H9 (cell line): ENCODE data around the gene ITGB8. TPM values are rescaled to one million over a fixed set of nuclear protein-coding genes. Genes with fewer than 3 reads are reported as not detected.

Experiments used
- DNase-seq: peaks from one replicate; pipeline ENCODE4 v3.0.0-alpha.2; 2017
- H2AFZ ChIP-seq: one replicate; pipeline ENCODE4 v1.6.1; 2013; ENCODE audit warnings: mild to moderate bottlenecking, low read length, control low read depth, moderate library complexity
- H2AK5ac ChIP-seq: 2 replicates; pipeline ENCODE4 v1.6.1; 2013; ENCODE audit warnings: low read length, control low read depth, mixed read lengths; ENCODE audit not compliant: insufficient read length
- H2BK120ac ChIP-seq: one replicate; pipeline ENCODE4 v1.6.1; 2013; ENCODE audit warnings: low read depth, mild to moderate bottlenecking, low read length, control low read depth, inconsistent platforms; ENCODE audit not compliant: poor library complexity, severe bottlenecking
- H2BK12ac ChIP-seq: 2 replicates; pipeline ENCODE4 v1.6.1; 2013; ENCODE audit warnings: low read length, control low read depth, mixed read lengths, low read depth; ENCODE audit not compliant: insufficient read length
- H2BK15ac ChIP-seq: 2 replicates; pipeline ENCODE4 v1.6.1; 2013; ENCODE audit warnings: low read depth, low read length, control low read depth
- H2BK20ac ChIP-seq: one replicate; pipeline ENCODE4 v1.6.1; 2013; ENCODE audit warnings: low read depth, mild to moderate bottlenecking, low read length, control low read depth, inconsistent platforms; ENCODE audit not compliant: poor library complexity, severe bottlenecking
- H2BK5ac ChIP-seq: 2 replicates; pipeline ENCODE4 v1.6.1; 2013; ENCODE audit warnings: low read length, control low read depth, mixed read lengths; ENCODE audit not compliant: insufficient read length
- H3K14ac ChIP-seq: 2 replicates; pipeline ENCODE4 v1.6.1; 2013; ENCODE audit warnings: low read length, control low read depth; ENCODE audit not compliant: insufficient read depth
- H3K18ac ChIP-seq: 2 replicates; pipeline ENCODE4 v1.6.1; 2013; ENCODE audit warnings: low read depth, mild to moderate bottlenecking, mixed read lengths, low read length, control low read depth; ENCODE audit not compliant: insufficient read length
- H3K23ac ChIP-seq: 2 replicates; pipeline ENCODE4 v1.6.1; 2013; ENCODE audit warnings: low read length, control low read depth, mixed read lengths, low read depth; ENCODE audit not compliant: insufficient read length
- H3K23me2 ChIP-seq: 2 replicates; pipeline ENCODE4 v1.6.1; 2013; ENCODE audit warnings: low read depth, mild to moderate bottlenecking, mixed read lengths, low read length, control low read depth; ENCODE audit not compliant: insufficient read length, poor library complexity, severe bottlenecking
- H3K27ac ChIP-seq: 2 replicates; pipeline ENCODE4 v1.5.1; 2013; ENCODE audit warnings: low read length, control low read depth, mixed read lengths, low read depth; ENCODE audit not compliant: insufficient read length
- H3K27me3 ChIP-seq: 2 replicates; pipeline ENCODE4 v1.6.1; 2013; ENCODE audit warnings: low read length, control low read depth, inconsistent platforms; ENCODE audit not compliant: insufficient read depth
- H3K4ac ChIP-seq: 2 replicates; pipeline ENCODE4 v1.6.1; 2013; ENCODE audit warnings: low read depth, mild to moderate bottlenecking, control low read depth, inconsistent platforms, low read length, moderate library complexity
- H3K4me1 ChIP-seq: 2 replicates; pipeline ENCODE4 v1.6.1; 2013; ENCODE audit warnings: low read length, control low read depth, inconsistent platforms; ENCODE audit not compliant: insufficient read depth
- H3K4me2 ChIP-seq: 2 replicates; pipeline ENCODE4 v1.6.1; 2013; ENCODE audit warnings: low read length, control low read depth, mixed read lengths; ENCODE audit not compliant: insufficient read length, insufficient read depth
- H3K56ac ChIP-seq: 2 replicates; pipeline ENCODE4 v1.6.1; 2013; ENCODE audit warnings: low read depth, mild to moderate bottlenecking, mixed read lengths, low read length, control low read depth; ENCODE audit not compliant: insufficient read length
- H3K79me1 ChIP-seq: 2 replicates; pipeline ENCODE4 v1.6.1; 2013; ENCODE audit warnings: low read depth, mild to moderate bottlenecking, moderate library complexity, low read length, control low read depth, inconsistent platforms; ENCODE audit not compliant: insufficient read depth, poor library complexity, severe bottlenecking
- H3K79me2 ChIP-seq: 2 replicates; pipeline ENCODE4 v1.6.1; 2013; ENCODE audit warnings: low read length, control low read depth, inconsistent platforms; ENCODE audit not compliant: insufficient read depth
- H3K9ac ChIP-seq: 2 replicates; pipeline ENCODE4 v1.6.1; 2013; ENCODE audit warnings: low read length, control low read depth, mixed read lengths; ENCODE audit not compliant: insufficient read length; ENCODE audit errors: extremely low read depth
- H3K9me3 ChIP-seq: one replicate; pipeline ENCODE4 v1.6.1; 2013; ENCODE audit warnings: low read depth, low read length, inconsistent platforms; ENCODE audit not compliant: control insufficient read depth
- H3T11ph ChIP-seq: one replicate; pipeline ENCODE4 v1.6.1; 2013; ENCODE audit warnings: mild to moderate bottlenecking, low read length, control low read depth, inconsistent platforms
- H4K20me1 ChIP-seq: one replicate; pipeline ENCODE4 v1.6.1; 2013; ENCODE audit not compliant: control insufficient read depth, insufficient read length, insufficient read depth
- H4K5ac ChIP-seq: 2 replicates; pipeline ENCODE4 v1.6.1; 2013; ENCODE audit warnings: low read depth, mild to moderate bottlenecking, mixed read lengths, low read length, control low read depth; ENCODE audit not compliant: insufficient read length
- H4K8ac ChIP-seq: replicated peaks from 2 replicates; pipeline ENCODE4 v1.6.1; 2013; ENCODE audit warnings: low read length, control low read depth, mixed read lengths, low read depth; ENCODE audit not compliant: insufficient read length
- H4K91ac ChIP-seq: 2 replicates; pipeline ENCODE4 v1.6.1; 2013; ENCODE audit warnings: low read depth, mild to moderate bottlenecking, moderate library complexity, mixed read lengths, low read length, control low read depth; ENCODE audit not compliant: insufficient read length
- H3K27ac Mint-ChIP-seq, 3 experiments: 2 replicates in 2 of 3; 3 replicates in 1 of 3; pipeline ENCODE4 v1.8.0; 2020 to 2021; ENCODE audit warnings: mixed read lengths in 3 of 3, mild to moderate bottlenecking in 1 of 3, moderate library complexity in 1 of 3
- H3K27me3 Mint-ChIP-seq: 2 replicates; pipeline ENCODE4 v1.8.0; 2021; ENCODE audit warnings: low read depth, mild to moderate bottlenecking, moderate library complexity, mixed read lengths
- H3K36me3 Mint-ChIP-seq, 3 experiments: 2 replicates in 2 of 3; 3 replicates in 1 of 3; pipeline ENCODE4 v1.8.0; 2020 to 2021; ENCODE audit warnings: low read depth in 3 of 3, mixed read lengths in 3 of 3; ENCODE audit not compliant: insufficient read depth in 1 of 3
- H3K4me1 Mint-ChIP-seq, 2 experiments: 2 replicates each; pipeline ENCODE4 v1.8.0; 2020; ENCODE audit warnings: mixed read lengths in 2 of 2
- H3K4me3 Mint-ChIP-seq, 2 experiments: 2 replicates in 1 of 2; 3 replicates in 1 of 2; pipeline ENCODE4 v1.8.0; 2020 to 2021; ENCODE audit warnings: mild to moderate bottlenecking in 2 of 2, mixed read lengths in 2 of 2, moderate library complexity in 1 of 2
- H3K9me3 Mint-ChIP-seq, 2 experiments: 2 replicates in 1 of 2; 3 replicates in 1 of 2; pipeline ENCODE4 v1.8.0; 2020; ENCODE audit warnings: mild to moderate bottlenecking in 2 of 2, mixed read lengths in 2 of 2, moderate library complexity in 1 of 2
- WGBS: extraction: QIAGEN DNeasy Blood & Tissue Kit; methylation state at CpG from one replicate; pipeline ENCODE4 v1.1.7; 2013; ENCODE audit warnings: missing lambda C conversion rate, low lambda C conversion rate, mixed read lengths; ENCODE audit not compliant: insufficient read length; ENCODE audit errors: extremely low coverage; 5-methylcytosine and 5-hydroxymethylcytosine counted together
- total RNA-seq: library from RNA; stranded (reverse); gene quantifications from 2 replicates; pipeline ENCODE4 v1.2.1, GENCODE V29; 2021
- TF ChIP-seq, protein P1 (sequence below): fragments of 200-600 bp; sonication (generic); conservative IDR thresholded peaks from 3 replicates; pipeline ENCODE4 v1.8.0; 2021; ENCODE audit warnings: antibody characterized with exemption, mild to moderate bottlenecking

Gene ITGB8
- total RNA-seq, 1 experiment from 2014 or later = 7.6 TPM

DNA sequence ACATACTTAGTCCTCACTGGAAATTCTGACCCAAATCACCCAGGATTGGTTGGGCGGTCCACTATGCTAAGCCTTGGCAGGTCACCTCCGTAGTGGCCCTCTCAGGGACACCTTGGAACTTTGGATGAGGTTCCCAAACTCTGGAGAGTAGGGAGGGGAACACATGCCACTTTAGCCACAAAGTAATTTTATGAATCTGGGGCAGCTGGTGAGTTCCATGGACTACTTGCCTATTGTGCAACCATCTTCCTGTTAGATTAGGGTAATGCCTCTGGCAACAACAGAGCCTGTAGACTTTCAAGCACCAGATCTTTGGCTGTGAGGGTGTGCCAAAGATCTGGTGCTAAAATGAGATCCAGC lies 77.7 kb downstream of the ITGB8 start:
- no peaks in the 10 kb centered on the region for H3K9me3 Mint-ChIP-seq
- H3K27me3 ChIP-seq = no peaks in the 10 kb centered on the region
- no peaks in the 10 kb centered on the region for H3K79me1 ChIP-seq
- H3T11ph ChIP-seq = no peak overlapping the region
- no peak overlapping the region for H3K23ac ChIP-seq
- H2BK120ac ChIP-seq = no peak overlapping the region
- peaks cover 0 to 18% (median 2%) of the 10 kb centered on the region in 3 experiments; a peak in 4 of 7 replicates for H3K36me3 Mint-ChIP-seq
- peaks cover 3 to 6% of the 10 kb centered on the region in 2 experiments; a peak in 1 of 4 replicates for H3K4me1 Mint-ChIP-seq
- no peaks in the 10 kb centered on the region for H3K27me3 Mint-ChIP-seq
- no peak overlapping the region for H3K56ac ChIP-seq
- no peak overlapping the region for H2AK5ac ChIP-seq
- H2BK20ac ChIP-seq = no peak overlapping the region
- H2AFZ ChIP-seq = no peak overlapping the region
- no peaks in the 10 kb centered on the region for H3K79me2 ChIP-seq
- no peak overlapping the region for H3K27ac ChIP-seq
- H3K9ac ChIP-seq = no peak overlapping the region
- H3K4me3 Mint-ChIP-seq = no peak overlapping the region
- H2BK5ac ChIP-seq = no peak overlapping the region
- no peak overlapping the region for H4K5ac ChIP-seq
- H3K18ac ChIP-seq = no peak overlapping the region
- no peak overlapping the region for H4K91ac ChIP-seq
- H3K4me1 ChIP-seq = no peaks in the 10 kb centered on the region
- H4K20me1 ChIP-seq = no peaks in the 10 kb centered on the region
- no peak overlapping the region for H3K4me2 ChIP-seq
- no peak overlapping the region for H3K4ac ChIP-seq
- H2BK15ac ChIP-seq = no peak overlapping the region
- TF ChIP-seq, protein P1, sequence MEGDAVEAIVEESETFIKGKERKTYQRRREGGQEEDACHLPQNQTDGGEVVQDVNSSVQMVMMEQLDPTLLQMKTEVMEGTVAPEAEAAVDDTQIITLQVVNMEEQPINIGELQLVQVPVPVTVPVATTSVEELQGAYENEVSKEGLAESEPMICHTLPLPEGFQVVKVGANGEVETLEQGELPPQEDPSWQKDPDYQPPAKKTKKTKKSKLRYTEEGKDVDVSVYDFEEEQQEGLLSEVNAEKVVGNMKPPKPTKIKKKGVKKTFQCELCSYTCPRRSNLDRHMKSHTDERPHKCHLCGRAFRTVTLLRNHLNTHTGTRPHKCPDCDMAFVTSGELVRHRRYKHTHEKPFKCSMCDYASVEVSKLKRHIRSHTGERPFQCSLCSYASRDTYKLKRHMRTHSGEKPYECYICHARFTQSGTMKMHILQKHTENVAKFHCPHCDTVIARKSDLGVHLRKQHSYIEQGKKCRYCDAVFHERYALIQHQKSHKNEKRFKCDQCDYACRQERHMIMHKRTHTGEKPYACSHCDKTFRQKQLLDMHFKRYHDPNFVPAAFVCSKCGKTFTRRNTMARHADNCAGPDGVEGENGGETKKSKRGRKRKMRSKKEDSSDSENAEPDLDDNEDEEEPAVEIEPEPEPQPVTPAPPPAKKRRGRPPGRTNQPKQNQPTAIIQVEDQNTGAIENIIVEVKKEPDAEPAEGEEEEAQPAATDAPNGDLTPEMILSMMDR = no peak
- H2BK12ac ChIP-seq = no peak overlapping the region
- H3K27ac Mint-ChIP-seq = no peak overlapping the region; a peak in 1 of 7 replicates
- no peaks in the 10 kb centered on the region for H3K23me2 ChIP-seq
- H3K14ac ChIP-seq = no peak overlapping the region
- WGBS = no CpG with 5 or more reads among the region's 2 CpGs
- H4K8ac ChIP-seq = no peak overlapping the region
- no peaks in the 10 kb centered on the region for H3K9me3 ChIP-seq
- DNase-seq = no peak
